ENCODE results near the gene SYNGR1. TPM values are rescaled to one million over a fixed set of nuclear protein-coding genes. Genes with fewer than 3 reads are reported as not detected.

SYNGR1 gene
- total and polyA plus RNA-seq, 12 donors: 29.8 to 85.8 (median 41.6) TPM

DNA sequence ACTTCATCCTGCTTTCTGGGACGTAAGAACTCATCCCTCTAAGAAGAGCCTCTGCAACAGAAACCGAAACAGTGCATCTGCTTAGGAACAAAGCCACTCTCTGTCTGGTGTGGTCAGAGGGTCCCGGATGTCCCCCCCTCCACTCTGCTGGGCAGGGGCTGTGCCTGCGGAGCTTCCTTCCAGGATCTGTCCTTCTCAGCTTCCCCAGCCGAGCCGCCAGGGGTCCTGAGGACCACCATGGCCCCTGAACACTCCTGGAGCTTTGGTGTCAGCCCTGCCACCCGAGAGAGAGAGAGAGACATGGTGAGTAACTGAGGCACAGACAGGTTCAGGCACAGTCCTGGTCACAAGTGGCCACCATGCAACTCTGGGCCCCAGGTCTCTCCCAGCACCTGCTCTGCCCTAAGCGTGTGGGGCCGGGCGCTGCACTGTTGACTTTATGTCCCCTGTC, 82.6 kb downstream of the SYNGR1 start:
- 79 to 80% methylated on average over 10 of the region's 10 CpGs for WGBS, 2 donors
- peaks cover 13 to 54% (median 37%) of the 10 kb centered on the region in 9 donors for H3K4me1 ChIP-seq
- peak overlapping the region; percentile 88 to 96 (median 93) for H3K27ac ChIP-seq
- intact Hi-C loops (cut with DNase I): loop anchor here in 1 of 10 donors (10.0 kb wide), 1 partner anchor 62 kb away; no protein-coding TSS in a partner anchor
- DNase-seq (no peak), ATAC-seq (peak in 2 of 8 donors; percentile 2 to 5)
- H3K27me3 ChIP-seq: no peaks in the 10 kb centered on the region
- peaks cover 2 to 64% (median 24%) of the 10 kb centered on the region in 9 donors for H3K36me3 ChIP-seq
- H3K4me3 ChIP-seq: no peak overlapping the region
- H3K9me3 ChIP-seq: no peaks in the 10 kb centered on the region
- TF ChIP-seq, protein P1, sequence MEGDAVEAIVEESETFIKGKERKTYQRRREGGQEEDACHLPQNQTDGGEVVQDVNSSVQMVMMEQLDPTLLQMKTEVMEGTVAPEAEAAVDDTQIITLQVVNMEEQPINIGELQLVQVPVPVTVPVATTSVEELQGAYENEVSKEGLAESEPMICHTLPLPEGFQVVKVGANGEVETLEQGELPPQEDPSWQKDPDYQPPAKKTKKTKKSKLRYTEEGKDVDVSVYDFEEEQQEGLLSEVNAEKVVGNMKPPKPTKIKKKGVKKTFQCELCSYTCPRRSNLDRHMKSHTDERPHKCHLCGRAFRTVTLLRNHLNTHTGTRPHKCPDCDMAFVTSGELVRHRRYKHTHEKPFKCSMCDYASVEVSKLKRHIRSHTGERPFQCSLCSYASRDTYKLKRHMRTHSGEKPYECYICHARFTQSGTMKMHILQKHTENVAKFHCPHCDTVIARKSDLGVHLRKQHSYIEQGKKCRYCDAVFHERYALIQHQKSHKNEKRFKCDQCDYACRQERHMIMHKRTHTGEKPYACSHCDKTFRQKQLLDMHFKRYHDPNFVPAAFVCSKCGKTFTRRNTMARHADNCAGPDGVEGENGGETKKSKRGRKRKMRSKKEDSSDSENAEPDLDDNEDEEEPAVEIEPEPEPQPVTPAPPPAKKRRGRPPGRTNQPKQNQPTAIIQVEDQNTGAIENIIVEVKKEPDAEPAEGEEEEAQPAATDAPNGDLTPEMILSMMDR (IDR thresholded peaks at IDR 0.05): no peak

DNA sequence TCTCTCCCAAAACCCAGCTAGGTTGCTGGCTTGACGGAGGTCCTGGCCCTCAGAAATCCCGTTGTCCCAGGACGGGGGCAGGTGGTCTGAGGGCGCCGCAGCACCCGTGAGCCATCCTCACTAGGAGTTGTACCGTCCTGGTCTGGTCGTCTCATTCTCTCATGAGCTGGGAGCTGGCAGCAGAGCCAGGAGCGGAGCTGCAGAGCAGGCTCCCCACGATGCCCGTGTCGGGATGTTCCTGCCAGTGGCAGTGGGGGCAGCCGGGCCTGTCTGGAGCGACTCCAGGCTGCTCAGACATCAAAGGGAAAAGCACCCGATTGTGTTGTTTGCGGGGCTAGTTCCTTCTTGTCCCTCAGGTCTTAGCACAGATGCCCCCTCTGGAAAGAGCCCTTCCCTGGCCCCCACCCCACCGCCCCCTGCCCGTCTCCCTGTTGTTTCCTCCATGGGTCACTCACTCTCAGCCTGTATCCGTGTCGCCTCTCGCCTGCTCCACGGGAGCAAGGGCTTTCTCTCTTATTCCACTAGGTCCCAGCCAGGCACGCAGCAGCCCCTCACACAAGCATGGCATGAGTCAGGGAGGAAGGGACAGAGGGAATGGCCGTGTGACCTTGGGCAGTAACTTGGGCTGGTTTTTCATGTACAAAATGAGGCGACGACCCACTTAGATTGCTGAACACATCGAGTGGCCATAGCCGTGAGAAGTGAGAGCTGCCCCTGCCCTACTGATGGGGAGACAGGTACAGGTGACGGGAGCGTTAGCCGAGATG, 83.9 kb downstream of the SYNGR1 start:
- intact Hi-C loops (cut with DNase I): loop anchor here in 1 of 10 donors (10.0 kb wide), 1 partner anchor 61 kb away; no protein-coding TSS in a partner anchor
- DNase-seq: no peak
- Histone ChIP-seq H3K4me1 (peaks cover 16 to 61% (median 43%) of the 10 kb centered on the region in 9 donors), H3K36me3 (peaks cover 0 to 52% (median 11%) of the 10 kb centered on the region in 9 donors), H3K27me3 (peaks cover 0 to 2% (median 0%) of the 10 kb centered on the region in 7 donors), H3K27ac (peak overlapping the region in 7 of 10 donors; percentile 29 to 96 (median 81)), H3K9me3 (no peaks in the 10 kb centered on the region), H3K4me3 (no peak overlapping the region)
- TF ChIP-seq, protein P1 (IDR thresholded peaks at IDR 0.05): no peak
- no peak for ATAC-seq
- 89 to 91% methylated on average over 29 to 31 of the region's 31 CpGs for WGBS, 2 donors

DNA sequence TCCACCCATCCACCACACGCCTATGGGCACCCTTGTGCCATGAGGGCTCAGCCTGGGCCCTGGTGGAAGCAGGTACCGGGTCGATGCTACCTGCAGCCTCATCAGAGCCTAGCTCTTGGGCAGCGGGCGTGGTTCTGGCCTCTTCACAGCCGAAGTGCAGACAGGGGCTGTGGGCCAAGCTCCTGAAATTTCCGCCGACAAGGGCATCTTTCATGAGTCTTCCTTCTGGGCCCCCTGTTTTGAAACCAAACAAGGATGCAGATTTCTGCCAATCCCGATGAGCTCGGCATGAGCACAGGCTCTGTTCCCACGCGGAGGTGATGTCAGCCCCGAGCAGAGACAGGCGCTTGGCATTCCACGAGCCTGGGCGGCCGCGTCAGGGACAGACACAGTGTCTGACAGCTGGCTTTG, 84.5 kb downstream of the SYNGR1 start:
- 65 to 67% methylated on average over 18 of the region's 18 CpGs for WGBS, 2 donors

DNA sequence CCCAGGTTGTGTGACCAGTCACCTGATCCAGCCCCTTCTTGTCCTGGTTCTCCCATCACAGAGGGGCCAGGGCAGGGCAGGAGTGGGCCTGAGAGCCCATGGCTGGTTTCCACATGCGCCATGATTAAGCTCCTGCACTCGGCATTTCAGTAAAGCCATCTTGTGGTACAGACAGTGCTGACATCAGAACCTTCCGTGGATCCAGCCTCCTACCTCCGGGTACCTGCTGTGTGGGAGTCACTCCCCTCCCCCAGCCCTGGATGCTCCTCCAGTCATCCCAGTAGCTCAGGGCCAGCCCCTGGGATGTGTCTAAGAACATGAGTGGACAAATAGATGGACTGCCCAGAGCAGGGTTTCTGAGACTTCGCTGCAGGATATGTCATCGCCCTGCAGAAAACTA, 84.9 kb downstream of the SYNGR1 start:
- TF ChIP-seq, protein P1 (IDR thresholded peaks at IDR 0.05): no peak
- H3K9me3 ChIP-seq: no peaks in the 10 kb centered on the region
- WGBS, 2 donors: 81 to 83% methylated on average over 6 of the region's 6 CpGs
- H3K36me3 ChIP-seq: peaks cover 0 to 41% (median 4%) of the 10 kb centered on the region in 9 donors
- no peak overlapping the region for H3K4me3 ChIP-seq
- DNase-seq (no peak), ATAC-seq (no peak)
- intact Hi-C loops (cut with DNase I): loop anchor here in 2 of 10 donors (5.0 to 10.0 kb wide), 2 partner anchors 58 to 60 kb away; no protein-coding TSS in a partner anchor
- peaks cover 16 to 62% (median 43%) of the 10 kb centered on the region in 9 donors for H3K4me1 ChIP-seq
- H3K27me3 ChIP-seq: peaks cover 0 to 5% (median 0%) of the 10 kb centered on the region in 7 donors
- H3K27ac ChIP-seq: peak overlapping the region in 6 of 10 donors; percentile 63 to 96 (median 86)

More for the DNA sequence above, 84.5 kb downstream of the SYNGR1 start:
- intact Hi-C loops (cut with DNase I): loop anchor here in 1 of 10 donors (10.0 kb wide), 1 partner anchor 61 kb away; no protein-coding TSS in a partner anchor
- no peaks in the 10 kb centered on the region for H3K9me3 ChIP-seq
- H3K36me3 ChIP-seq: peaks cover 0 to 46% (median 7%) of the 10 kb centered on the region in 9 donors
- peak in 5 of 8 donors; percentile 28 to 69 (median 55) for ATAC-seq
- TF ChIP-seq, protein P1 (IDR thresholded peaks at IDR 0.05): no peak
- peak in 1 of 2 donors; percentile 37 for DNase-seq
- no peak overlapping the region for H3K4me3 ChIP-seq
- peak overlapping the region in 7 of 10 donors; percentile 29 to 96 (median 81) for H3K27ac ChIP-seq
- H3K4me1 ChIP-seq: peaks cover 16 to 62% (median 43%) of the 10 kb centered on the region in 9 donors
- peaks cover 0 to 4% (median 0%) of the 10 kb centered on the region in 7 donors for H3K27me3 ChIP-seq

Measured in heart right ventricle (tissue), 16 donors.